T-helper 2 cell treated with Interferon-gamma antibody and Interleukin-4, amounts not matched to agents 100 ng/mL and 5 ng/mL, for 36 hours (primary cell): ENCODE results near the gene RAB3A. TPM values are rescaled to one million over a fixed set of nuclear protein-coding genes. Genes with fewer than 3 reads are reported as not detected.

Experiments used
- intact Hi-C: fragments of 100-400 bp; cut with micrococcal nuclease; formaldehyde crosslinking; loops from one replicate; pipeline ENCODE4 v1.15.1; 2023
- total RNA-seq: library from RNA; stranded (reverse); gene quantifications from 2 replicates; pipeline ENCODE4 v1.2.3, GENCODE V29; 2022

RAB3A gene
- total RNA-seq, 1 donor from 2014 or later, result 4.7 TPM

DNA sequence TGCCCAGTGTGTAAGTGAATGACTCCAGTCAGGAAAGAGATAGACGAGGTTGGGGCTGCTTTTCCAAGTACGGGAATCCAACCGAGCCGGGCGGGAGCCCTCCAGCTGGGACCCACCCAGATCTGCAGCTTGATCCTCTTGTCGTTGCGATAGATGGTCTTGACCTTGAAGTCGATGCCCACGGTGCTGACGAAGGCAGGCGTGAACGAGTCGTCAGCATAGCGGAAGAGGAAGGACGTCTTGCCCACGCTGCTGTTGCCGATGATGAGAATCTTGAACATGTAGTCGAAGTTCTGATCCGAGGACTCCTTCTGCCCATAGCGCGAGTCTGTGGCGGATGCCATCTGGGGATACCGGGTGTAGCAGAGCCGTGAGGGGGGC, 1.5 kb downstream of the RAB3A start:
- intact Hi-C loops, result loop anchor here (5.0 kb wide), 1 partner anchor 215 kb away; the partner anchor contains the start of gene SSBP4

GRCh38 chr19:18198374-18198773, 5.5 kb downstream of the RAB3A start:
- intact Hi-C loops, result no loop called here

DNA sequence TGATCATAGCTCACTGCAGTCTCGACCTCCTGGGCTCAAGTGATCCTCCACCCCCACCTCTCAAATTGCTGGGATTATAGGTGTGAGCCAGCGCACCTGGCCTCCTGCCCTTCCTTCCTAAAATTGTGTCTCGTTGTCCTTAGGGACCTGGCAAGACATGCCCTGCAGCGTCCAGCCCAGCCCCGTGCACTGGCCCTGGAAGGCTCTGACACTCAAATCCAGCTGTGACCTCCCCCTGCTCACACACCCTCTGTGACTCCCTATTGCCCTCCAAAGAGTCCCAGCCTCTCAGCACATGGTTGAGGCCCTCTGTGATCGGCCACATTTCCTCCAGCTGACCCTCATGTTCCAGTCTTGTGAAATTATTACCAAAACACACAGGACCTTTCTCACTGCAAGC, 5.9 kb downstream of the RAB3A start:
- intact Hi-C loops, result no loop called here

DNA sequence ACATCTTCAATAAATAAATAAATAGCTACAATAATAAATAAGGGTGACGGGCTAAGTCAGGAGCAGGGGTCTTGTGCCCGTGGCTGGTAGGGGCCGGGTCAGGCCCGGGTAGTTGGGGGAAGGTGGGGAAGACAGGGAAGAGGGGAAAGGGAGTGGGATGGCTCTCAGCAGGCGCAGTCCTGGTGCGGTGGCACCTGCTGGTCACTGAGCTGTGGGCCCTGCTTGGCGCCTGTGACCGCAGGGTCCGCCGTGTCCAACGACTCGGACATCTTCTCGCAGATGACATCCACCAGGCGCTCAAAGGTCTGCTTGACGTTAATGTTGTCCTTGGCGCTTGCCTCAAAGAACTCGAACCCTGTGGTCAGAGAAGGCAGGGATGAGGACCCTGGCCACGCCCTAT, 6.5 kb downstream of the RAB3A start:
- intact Hi-C loops, result no loop called here

DNA sequence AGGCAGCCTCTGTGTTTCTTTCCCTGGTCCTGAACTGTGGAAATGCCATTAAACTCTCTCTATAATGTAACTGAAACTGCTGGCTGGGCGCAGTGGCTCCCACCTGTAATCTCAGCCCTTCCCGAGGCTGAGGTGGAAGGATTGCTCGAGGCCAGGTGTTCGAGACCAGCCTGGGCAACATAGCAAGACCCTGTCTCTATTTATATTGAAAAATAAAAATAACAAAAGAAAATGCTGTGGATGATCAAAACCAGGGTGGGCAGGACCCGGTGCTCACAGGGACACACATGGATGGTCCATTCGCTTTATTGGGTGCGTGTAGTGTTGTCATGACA, 7.4 kb downstream of the RAB3A start:
- intact Hi-C loops, result no loop called here

DNA sequence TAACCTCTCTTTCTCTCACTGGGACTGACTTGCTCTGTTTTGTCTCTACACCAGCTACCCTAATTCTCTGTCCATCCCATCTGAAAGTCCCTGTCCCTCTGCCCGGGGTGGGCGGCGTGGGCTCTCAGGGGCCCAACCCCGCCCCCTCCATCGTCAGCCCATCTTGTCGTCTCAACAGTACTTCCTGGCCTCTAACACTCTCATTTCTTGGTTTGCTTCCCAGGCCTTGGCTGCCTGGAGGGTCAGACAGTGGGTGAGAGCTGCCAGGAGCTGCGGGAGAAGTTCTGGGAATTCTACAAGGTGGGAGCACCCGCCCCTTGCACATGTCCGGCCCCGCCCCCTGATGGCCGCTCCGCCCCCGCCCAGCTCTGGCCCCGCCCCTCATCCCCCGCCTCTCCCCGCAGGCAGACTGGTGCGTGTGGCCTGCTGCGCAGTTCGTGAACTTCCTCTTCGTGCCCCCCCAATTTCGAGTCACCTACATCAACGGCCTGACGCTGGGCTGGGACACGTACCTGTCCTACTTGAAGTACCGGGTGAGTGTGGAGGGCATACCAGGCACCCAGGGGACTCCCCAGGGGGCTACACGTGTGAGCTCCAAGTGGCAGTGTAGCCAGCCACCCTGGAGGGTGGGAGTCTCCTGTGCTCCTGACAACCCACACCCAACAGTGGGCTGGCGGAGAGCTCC, 9.1 kb downstream of the RAB3A start:
- intact Hi-C loops, result loop anchor here (5.0 kb wide), 1 partner anchor 187 kb away; the partner anchor contains the start of gene ARRDC2

DNA sequence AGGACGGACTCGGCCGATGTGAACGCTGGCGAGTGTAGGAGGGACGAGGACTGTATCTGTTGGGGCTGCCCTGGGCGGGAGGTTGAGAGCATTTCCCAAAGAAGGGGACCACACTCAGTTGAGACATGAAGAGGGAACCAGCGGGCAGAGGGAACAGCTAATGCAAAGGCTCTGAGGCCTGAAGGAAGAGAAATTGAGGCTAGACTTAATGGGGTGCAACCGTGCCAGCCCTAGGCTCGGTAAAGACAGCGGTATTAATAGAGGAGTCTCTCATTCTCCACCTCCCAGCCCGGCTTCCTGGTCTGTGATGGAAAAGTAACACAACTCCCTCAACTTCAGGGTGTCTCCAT, 9.7 kb downstream of the RAB3A start:
- intact Hi-C loops, result loop anchor here (5.0 kb wide), 1 partner anchor 187 kb away; the partner anchor contains the start of gene ARRDC2

DNA sequence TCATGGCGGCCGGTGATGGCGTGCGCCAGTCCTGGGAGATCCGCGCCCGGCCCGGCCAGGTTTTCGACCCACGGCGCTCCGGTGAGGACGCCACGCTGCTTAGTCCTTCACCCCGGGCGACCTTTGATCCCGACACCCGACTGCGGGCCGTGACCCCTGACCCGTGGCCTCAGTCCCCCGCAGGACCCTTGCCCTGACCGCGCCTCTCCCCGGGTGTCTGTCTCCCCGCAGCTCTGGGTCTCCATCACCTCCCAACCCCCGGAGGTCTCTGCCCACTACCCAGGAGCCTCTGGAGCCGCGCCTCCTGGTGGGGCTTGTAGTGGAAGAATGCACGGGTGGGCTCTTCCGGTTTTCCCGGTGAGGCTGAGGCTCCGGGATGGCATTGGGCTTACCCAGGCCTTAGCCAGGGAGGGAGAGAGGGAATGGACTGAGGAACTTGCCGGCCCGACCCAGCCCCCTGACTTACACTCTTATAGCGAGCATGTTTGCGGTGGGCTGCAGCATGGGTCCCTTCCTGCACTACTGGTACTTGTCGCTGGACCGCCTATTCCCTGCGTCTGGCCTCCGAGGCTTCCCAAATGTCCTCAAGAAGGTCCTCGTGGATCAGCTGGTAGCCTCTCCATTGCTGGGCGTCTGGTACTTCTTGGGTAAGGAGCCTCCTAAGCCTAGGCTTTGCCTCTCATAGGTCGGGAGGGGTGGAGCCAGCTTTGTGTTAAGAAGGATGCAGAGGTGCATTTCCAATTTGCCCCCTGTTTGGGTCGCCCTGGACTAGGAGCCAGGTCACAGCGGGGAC, 10.3 kb downstream of the RAB3A start:
- intact Hi-C loops, result loop anchor here (2.0 to 5.0 kb wide), 2 partner anchors 75 to 186 kb away; partner anchors contain the start of gene ARRDC2

- intact Hi-C loops, result loop anchor here (1.0 to 5.0 kb wide), 5 partner anchors 11 to 186 kb away; partner anchors contain the start of genes ARRDC2, LSM4 and RAB3A
Observed at GRCh38 chr19:18192673-18193387, 11.0 kb downstream of the RAB3A start, which contains the start of gene MPV17L2. Gene MPV17L2, plus strand, starts transcription at chr19:18193218. Its CDS starts 64 bp downstream, at chr19:18193282.

DNA sequence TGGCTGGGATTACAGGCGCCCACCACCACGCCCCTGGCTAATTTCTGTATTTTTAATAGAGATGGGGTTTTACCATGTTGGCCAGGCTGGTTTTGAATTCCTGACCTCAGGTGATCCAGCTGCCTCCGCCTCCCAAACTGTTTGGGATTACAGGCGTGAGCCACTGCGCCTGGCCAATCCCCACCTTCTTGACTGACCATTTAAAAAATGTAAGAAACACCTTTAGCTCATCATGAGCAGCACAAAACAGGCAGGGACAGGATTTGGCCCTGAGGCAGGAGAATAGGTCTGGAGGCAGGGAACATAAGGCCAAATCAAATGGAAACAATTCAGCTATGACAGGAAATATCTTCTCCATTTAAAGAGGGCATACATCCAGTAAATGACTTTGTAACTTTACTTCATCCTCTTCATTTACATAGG, 12.2 kb downstream of the RAB3A start:
- intact Hi-C loops, result loop anchor here (1.0 to 5.0 kb wide), 5 partner anchors 13 to 184 kb away; partner anchors contain the start of genes ARRDC2, LSM4 and RAB3A

- intact Hi-C loops, result loop anchor here (5.0 kb wide), 1 partner anchor 183 kb away; the partner anchor contains the start of gene ARRDC2
Observed at GRCh38 chr19:18190278-18190677, 13.6 kb downstream of the RAB3A start.

DNA sequence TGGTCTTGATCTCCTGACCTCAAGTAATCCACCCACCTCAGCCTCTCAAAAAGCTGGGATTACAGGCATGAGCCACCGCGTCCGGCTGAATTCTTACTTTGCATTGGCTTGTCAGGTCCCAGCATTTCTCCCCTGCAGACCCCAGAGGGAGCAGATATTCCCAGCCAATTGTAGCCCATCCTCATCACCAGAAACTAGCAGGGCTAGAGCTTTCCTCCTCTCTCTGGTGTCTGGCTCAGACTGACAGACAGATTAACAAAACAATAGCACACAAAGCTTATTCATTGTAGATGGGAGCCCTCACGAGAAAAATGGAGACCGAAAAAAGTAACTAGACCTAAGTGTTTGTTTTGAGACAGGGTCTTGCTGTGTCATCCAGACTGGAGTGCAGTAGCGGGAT, 18.3 kb downstream of the RAB3A start:
- intact Hi-C loops, result no loop called here

- intact Hi-C loops, result no loop called here
Observed at GRCh38 chr19:18183529-18183928, 20.3 kb downstream of the RAB3A start.

DNA sequence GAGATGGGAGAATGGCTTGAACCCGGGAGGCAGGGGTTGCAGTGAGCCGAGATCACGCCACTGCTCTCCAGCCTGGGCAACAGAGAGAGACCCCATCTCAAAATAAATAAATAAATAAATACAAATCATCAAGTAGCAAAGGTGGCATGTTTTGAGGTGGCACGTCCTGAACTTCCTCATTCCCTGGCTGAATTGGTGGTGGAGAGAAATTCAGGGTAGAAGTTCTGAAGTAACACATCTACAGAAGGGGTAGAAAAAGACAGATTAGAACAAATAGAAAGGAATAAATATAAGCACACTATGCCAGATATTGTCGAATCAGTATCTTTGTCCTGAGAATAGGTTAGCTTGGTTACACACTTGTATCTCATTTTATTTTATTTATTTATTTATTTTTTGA, 23.9 kb downstream of the RAB3A start:
- intact Hi-C loops, result no loop called here

GRCh38 chr19:18176367-18177310, 27.2 kb downstream of the RAB3A start:
- intact Hi-C loops, result no loop called here

- intact Hi-C loops, result no loop called here
Observed at GRCh38 chr19:18174983-18175382, 28.9 kb downstream of the RAB3A start.

DNA sequence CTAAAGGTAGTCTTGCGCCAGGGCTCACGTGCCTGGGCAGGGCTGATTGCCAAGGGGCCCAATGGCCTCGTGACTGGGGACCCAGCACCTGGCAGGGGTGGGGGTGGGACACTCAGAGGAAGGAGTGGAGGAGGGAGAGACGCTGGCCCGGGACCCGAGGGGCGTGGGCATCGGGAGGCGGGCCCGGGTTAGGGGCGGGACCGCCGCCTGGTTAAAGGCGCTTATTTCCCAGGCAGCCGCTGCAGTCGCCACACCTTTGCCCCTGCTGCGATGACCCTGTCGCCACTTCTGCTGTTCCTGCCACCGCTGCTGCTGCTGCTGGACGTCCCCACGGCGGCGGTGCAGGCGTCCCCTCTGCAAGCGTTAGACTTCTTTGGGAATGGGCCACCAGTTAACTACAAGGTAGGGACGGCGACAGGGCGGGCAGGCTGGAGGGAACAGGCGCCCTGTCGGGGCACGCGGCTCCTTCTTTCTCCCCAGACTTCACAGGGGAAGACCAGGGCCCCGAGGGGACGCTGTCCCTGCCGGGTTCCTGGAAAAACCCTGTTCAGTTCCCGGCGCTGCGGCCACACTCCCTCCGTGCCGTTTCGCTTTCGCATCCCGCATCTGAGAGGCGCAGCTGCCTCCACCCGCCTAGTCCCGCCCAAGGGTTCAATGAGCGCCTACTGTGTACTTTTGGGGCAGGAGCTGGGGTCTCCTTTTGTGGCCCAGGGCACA, 30.1 kb downstream of the RAB3A start, which contains the start of gene IFI30:
TSS of gene IFI30 (plus strand) at position 242 of the 717 bp plus-strand sequence. CDS start at position 271, 29 bp downstream.
- intact Hi-C loops, result no loop called here

DNA sequence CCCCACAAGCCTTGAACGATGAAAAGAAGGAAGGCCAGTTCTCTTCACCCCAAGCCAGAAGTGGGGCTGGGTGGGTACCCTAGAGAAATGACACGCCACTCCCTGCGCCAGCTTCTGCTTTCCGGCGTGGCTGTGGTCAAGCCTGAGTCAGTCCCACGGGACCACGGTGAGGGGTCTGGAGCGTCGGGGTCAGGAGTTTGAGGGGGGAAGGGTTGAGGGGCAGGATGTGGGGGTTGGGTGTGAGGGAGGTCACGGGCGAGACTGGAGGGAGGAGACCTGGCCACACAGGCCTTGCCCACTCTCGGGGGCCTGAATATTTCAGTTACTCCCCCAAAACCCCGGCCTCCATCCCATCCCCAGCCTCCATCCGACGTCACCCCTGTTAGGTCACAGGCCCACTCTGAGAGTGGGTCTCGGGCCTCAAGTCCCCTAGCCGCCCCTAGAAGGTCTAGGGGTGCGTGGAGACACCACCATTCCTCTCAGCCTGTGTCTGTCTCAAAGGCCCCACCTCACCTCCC, 30.7 kb downstream of the RAB3A start:
- intact Hi-C loops, result no loop called here

GRCh38 chr19:18172331-18173053, 31.4 kb downstream of the RAB3A start:
- intact Hi-C loops, result no loop called here
